WI38 (cell line): ENCODE measurements around the gene OR2B2.
A peak's percentile ranks its signal among the peaks of the same experiment; 100 is the strongest.

ENCODE experiments used
- H3K4me3 ChIP-seq: 2 replicates; pipeline ENCODE4 v1.5.1; 2011; ENCODE audit warnings: low read depth, mild to moderate bottlenecking, control low read depth, low read length
- CTCF ChIP-seq: IDR thresholded peaks from 2 replicates; pipeline ENCODE4 v1.5.1; 2012; ENCODE audit warnings: low read depth, mild to moderate bottlenecking, control low read depth, low read length

OR2B2 gene

GRCh38 chr6:27897580-27898206, 14.5 kb downstream of the OR2B2 start:
- TF ChIP-seq CTCF = no peak
- no peak overlapping the region for H3K4me3 ChIP-seq

- no peak overlapping the region; the same call in 1 of the 2 replicates for H3K4me3 ChIP-seq
- no peak for TF ChIP-seq CTCF
Measured at GRCh38 chr6:27896398-27896796, 15.8 kb downstream of the OR2B2 start.

- TF ChIP-seq CTCF = peak; percentile 80
- peak overlapping the region; percentile 85 for H3K4me3 ChIP-seq
Measured at GRCh38 chr6:27894839-27895762, 17.1 kb downstream of the OR2B2 start.

- peak overlapping the region; percentile 85 for H3K4me3 ChIP-seq
- TF ChIP-seq CTCF = no peak
Measured at GRCh38 chr6:27893836-27894807, 18.1 kb downstream of the OR2B2 start.

GRCh38 chr6:27893059-27893835, 18.9 kb downstream of the OR2B2 start:
- TF ChIP-seq CTCF = no peak
- H3K4me3 ChIP-seq = peak overlapping the region; percentile 85

- no peak for TF ChIP-seq CTCF
Measured at GRCh38 chr6:27892649-27893058, 19.5 kb downstream of the OR2B2 start.

More at GRCh38 chr6:27892649-27893058, 19.5 kb downstream of the OR2B2 start:
- H3K4me3 ChIP-seq = peak overlapping the region; percentile 85
